Liver (tissue), 3 donors: ENCODE results near the gene NOG.

Source experiments
- EGR1 ChIP-seq, 2 donors: IDR thresholded peaks; 2 replicates each; pipeline ENCODE4 v1.6.1; 2016 to 2018; ENCODE audit warnings: antibody characterized with exemption in 2 of 2, low read depth in 2 of 2
- FOXA2 ChIP-seq: IDR thresholded peaks from 2 replicates; pipeline ENCODE4 v1.6.1; 2016; ENCODE audit warnings: antibody characterized with exemption
- GABPA ChIP-seq, 2 donors: IDR thresholded peaks in 1 of 2; conservative IDR thresholded peaks in 1 of 2; 2 replicates each; pipeline ENCODE4 v1.6.1; 2016; ENCODE audit warnings: antibody characterized with exemption in 2 of 2, mild to moderate bottlenecking in 1 of 2, moderate library complexity in 1 of 2
- HNF4A ChIP-seq, 2 donors: conservative IDR thresholded peaks; 2 replicates each; pipeline ENCODE4 v1.6.1; 2016; ENCODE audit warnings: antibody characterized with exemption in 2 of 2, mild to moderate bottlenecking in 2 of 2
- RAD21 ChIP-seq, 2 donors: IDR thresholded peaks; 2 replicates each; pipeline ENCODE4 v1.6.1; 2016; ENCODE audit warnings: antibody characterized with exemption in 2 of 2, mild to moderate bottlenecking in 2 of 2
- RXRA ChIP-seq, 2 donors: IDR thresholded peaks; 2 replicates each; pipeline ENCODE4 v1.6.1; 2017 to 2018; ENCODE audit warnings: antibody characterized with exemption in 2 of 2, mild to moderate bottlenecking in 1 of 2
- SP1 ChIP-seq: IDR thresholded peaks from 2 replicates; pipeline ENCODE4 v1.6.1; 2018; ENCODE audit warnings: antibody characterized with exemption, mild to moderate bottlenecking
- TAF1 ChIP-seq: conservative IDR thresholded peaks from 2 replicates; pipeline ENCODE4 v1.6.1; 2016; ENCODE audit warnings: antibody characterized with exemption, mild to moderate bottlenecking
- YY1 ChIP-seq: IDR thresholded peaks from 2 replicates; pipeline ENCODE4 v1.6.1; 2016; ENCODE audit warnings: antibody characterized with exemption, mild to moderate bottlenecking
- TF ChIP-seq, protein P1 (sequence below): fragments of 150-350 bp; IDR thresholded peaks from 2 replicates; pipeline ENCODE4 v1.5.1; 2017; ENCODE audit warnings: improper control_type of control experiment, low read depth, low read length; ENCODE audit not compliant: missing input control
- TF ChIP-seq, protein P2 (sequence below): IDR thresholded peaks from 2 replicates; pipeline ENCODE4 v1.6.1; 2016; ENCODE audit warnings: antibody characterized with exemption
- TF ChIP-seq, protein P3 (sequence below): IDR thresholded peaks from 2 replicates; pipeline ENCODE4 v1.6.1; 2016; ENCODE audit warnings: antibody characterized with exemption
- TF ChIP-seq, protein P4 (sequence below): IDR thresholded peaks from 2 replicates; pipeline ENCODE4 v1.6.1; 2016; ENCODE audit warnings: antibody characterized with exemption
- TF ChIP-seq, protein P5 (sequence below): IDR thresholded peaks from 2 replicates; pipeline ENCODE4 v1.6.1; 2016; ENCODE audit warnings: antibody characterized with exemption, mild to moderate bottlenecking
- donor health status: healthy.
- donor health status: healthy.

DNA sequence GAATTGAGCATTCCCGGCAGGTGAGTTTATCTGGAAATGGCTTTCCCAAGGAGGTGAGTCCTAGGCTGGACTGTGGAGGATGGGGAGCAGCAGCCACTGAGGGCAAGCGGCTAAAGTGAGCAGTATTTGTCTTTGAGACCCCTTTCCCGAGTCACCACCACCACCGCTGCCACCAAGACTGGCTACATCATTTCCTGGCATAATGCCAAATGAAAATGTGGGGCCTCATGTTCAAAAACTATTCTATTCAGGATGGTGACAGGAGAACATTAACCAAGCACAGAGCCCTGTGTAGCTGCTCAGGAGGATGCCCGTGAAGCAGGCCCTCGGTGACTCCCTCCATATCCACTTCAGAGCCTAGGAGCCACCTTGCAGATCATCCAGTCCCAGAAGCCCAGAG is 46.0 kb downstream of the NOG start:
- TF ChIP-seq, protein P1, sequence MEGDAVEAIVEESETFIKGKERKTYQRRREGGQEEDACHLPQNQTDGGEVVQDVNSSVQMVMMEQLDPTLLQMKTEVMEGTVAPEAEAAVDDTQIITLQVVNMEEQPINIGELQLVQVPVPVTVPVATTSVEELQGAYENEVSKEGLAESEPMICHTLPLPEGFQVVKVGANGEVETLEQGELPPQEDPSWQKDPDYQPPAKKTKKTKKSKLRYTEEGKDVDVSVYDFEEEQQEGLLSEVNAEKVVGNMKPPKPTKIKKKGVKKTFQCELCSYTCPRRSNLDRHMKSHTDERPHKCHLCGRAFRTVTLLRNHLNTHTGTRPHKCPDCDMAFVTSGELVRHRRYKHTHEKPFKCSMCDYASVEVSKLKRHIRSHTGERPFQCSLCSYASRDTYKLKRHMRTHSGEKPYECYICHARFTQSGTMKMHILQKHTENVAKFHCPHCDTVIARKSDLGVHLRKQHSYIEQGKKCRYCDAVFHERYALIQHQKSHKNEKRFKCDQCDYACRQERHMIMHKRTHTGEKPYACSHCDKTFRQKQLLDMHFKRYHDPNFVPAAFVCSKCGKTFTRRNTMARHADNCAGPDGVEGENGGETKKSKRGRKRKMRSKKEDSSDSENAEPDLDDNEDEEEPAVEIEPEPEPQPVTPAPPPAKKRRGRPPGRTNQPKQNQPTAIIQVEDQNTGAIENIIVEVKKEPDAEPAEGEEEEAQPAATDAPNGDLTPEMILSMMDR: no peak
- TF ChIP-seq RAD21 (IDR thresholded peaks at IDR 0.05): no peak
- no peak for TF ChIP-seq SP1
- TF ChIP-seq, protein P2, sequence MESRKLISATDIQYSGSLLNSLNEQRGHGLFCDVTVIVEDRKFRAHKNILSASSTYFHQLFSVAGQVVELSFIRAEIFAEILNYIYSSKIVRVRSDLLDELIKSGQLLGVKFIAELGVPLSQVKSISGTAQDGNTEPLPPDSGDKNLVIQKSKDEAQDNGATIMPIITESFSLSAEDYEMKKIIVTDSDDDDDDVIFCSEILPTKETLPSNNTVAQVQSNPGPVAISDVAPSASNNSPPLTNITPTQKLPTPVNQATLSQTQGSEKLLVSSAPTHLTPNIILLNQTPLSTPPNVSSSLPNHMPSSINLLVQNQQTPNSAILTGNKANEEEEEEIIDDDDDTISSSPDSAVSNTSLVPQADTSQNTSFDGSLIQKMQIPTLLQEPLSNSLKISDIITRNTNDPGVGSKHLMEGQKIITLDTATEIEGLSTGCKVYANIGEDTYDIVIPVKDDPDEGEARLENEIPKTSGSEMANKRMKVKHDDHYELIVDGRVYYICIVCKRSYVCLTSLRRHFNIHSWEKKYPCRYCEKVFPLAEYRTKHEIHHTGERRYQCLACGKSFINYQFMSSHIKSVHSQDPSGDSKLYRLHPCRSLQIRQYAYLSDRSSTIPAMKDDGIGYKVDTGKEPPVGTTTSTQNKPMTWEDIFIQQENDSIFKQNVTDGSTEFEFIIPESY: no peak
- no peak for TF ChIP-seq RXRA (IDR thresholded peaks at IDR 0.05)
- TF ChIP-seq EGR1 (IDR thresholded peaks at IDR 0.05; ENCODE audit: low read depth in 2 of 2): no peak
- TF ChIP-seq, protein P3, sequence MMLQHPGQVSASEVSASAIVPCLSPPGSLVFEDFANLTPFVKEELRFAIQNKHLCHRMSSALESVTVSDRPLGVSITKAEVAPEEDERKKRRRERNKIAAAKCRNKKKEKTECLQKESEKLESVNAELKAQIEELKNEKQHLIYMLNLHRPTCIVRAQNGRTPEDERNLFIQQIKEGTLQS: no peak
- TF ChIP-seq, protein P4, sequence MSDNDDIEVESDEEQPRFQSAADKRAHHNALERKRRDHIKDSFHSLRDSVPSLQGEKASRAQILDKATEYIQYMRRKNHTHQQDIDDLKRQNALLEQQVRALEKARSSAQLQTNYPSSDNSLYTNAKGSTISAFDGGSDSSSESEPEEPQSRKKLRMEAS: no peak
- no peak for TF ChIP-seq GABPA (IDR thresholded peaks at IDR 0.05 in 1 of 2, conservative IDR thresholded peaks at IDR 0.05 in 1 of 2)
- TF ChIP-seq YY1: no peak
- TF ChIP-seq, protein P5, sequence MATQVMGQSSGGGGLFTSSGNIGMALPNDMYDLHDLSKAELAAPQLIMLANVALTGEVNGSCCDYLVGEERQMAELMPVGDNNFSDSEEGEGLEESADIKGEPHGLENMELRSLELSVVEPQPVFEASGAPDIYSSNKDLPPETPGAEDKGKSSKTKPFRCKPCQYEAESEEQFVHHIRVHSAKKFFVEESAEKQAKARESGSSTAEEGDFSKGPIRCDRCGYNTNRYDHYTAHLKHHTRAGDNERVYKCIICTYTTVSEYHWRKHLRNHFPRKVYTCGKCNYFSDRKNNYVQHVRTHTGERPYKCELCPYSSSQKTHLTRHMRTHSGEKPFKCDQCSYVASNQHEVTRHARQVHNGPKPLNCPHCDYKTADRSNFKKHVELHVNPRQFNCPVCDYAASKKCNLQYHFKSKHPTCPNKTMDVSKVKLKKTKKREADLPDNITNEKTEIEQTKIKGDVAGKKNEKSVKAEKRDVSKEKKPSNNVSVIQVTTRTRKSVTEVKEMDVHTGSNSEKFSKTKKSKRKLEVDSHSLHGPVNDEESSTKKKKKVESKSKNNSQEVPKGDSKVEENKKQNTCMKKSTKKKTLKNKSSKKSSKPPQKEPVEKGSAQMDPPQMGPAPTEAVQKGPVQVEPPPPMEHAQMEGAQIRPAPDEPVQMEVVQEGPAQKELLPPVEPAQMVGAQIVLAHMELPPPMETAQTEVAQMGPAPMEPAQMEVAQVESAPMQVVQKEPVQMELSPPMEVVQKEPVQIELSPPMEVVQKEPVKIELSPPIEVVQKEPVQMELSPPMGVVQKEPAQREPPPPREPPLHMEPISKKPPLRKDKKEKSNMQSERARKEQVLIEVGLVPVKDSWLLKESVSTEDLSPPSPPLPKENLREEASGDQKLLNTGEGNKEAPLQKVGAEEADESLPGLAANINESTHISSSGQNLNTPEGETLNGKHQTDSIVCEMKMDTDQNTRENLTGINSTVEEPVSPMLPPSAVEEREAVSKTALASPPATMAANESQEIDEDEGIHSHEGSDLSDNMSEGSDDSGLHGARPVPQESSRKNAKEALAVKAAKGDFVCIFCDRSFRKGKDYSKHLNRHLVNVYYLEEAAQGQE: no peak
- TF ChIP-seq FOXA2: no peak
- TF ChIP-seq HNF4A (conservative IDR thresholded peaks at IDR 0.05): no peak
- no peak for TF ChIP-seq TAF1
